T-helper 1 cell treated with Interleukin-12 subunit alpha and Interleukin-12 subunit beta and Interleukin-4 antibody, amounts not matched to agents 30 μg/mL and 1 μg/mL, for 36 hours (primary cell): Measurements from ENCODE around the gene DTL.
"Not testable (repeated sequence)": the region's sequence is repeated elsewhere in the genome, so short reads cannot be mapped to it uniquely, and the experiment has no call there.

ENCODE experiments used
- H3K27ac Mint-ChIP-seq: one replicate; pipeline ENCODE4 v1.8.0; 2021; ENCODE audit warnings: mild to moderate bottlenecking, mixed read lengths
- H3K27me3 Mint-ChIP-seq: one replicate; pipeline ENCODE4 v1.8.0; 2021; ENCODE audit warnings: low read depth, mixed read lengths
- H3K36me3 Mint-ChIP-seq: one replicate; pipeline ENCODE4 v1.8.0; 2021; ENCODE audit warnings: low read depth, mixed read lengths
- H3K4me1 Mint-ChIP-seq: one replicate; pipeline ENCODE4 v1.8.0; 2021; ENCODE audit warnings: low read depth, mixed read lengths
- H3K4me3 Mint-ChIP-seq: one replicate; pipeline ENCODE4 v1.8.0; 2021; ENCODE audit warnings: mild to moderate bottlenecking, moderate library complexity, mixed read lengths
- H3K9me3 Mint-ChIP-seq: one replicate; pipeline ENCODE4 v1.8.0; 2021; ENCODE audit warnings: mixed read lengths

Gene DTL

GRCh38 chr1:212035123-212035834, at the start of gene DTL, which contains the start of gene INTS7:
Gene DTL, plus strand, starts transcription at chr1:212035748. Its CDS starts 143 bp downstream, at chr1:212035891.
Gene INTS7, minus strand, starts transcription at chr1:212035557. Its CDS starts 120 bp downstream, at chr1:212035437.
- Mint-ChIP-seq H3K27ac (peak within 1 kb of the TSS; percentile 90), H3K36me3 (peaks cover 18% of the 10 kb centered on the region), H3K4me1 (peaks cover 56% of the 10 kb centered on the region), H3K9me3 (no peaks in the 10 kb centered on the region), H3K4me3 (peak within 1 kb of the TSS; percentile 86), H3K27me3 (no peaks in the 10 kb centered on the region)

- no peak overlapping the region for H3K27ac Mint-ChIP-seq
Measured at GRCh38 chr1:211986628-211987254, 48.8 kb upstream of the DTL start.

GRCh38 chr1:211991695-211992094, 43.9 kb upstream of the DTL start:
- Mint-ChIP-seq H3K27me3 (no peaks in the 10 kb centered on the region), H3K4me3 (no peak overlapping the region), H3K36me3 (peaks cover 21% of the 10 kb centered on the region), H3K4me1 (no peaks in the 10 kb centered on the region), H3K27ac (no peak overlapping the region), H3K9me3 (no peaks in the 10 kb centered on the region)

More at GRCh38 chr1:211986628-211987254, 48.8 kb upstream of the DTL start:
- Mint-ChIP-seq H3K4me1 (no peaks in the 10 kb centered on the region), H3K4me3 (no peak overlapping the region), H3K36me3 (peaks cover 21% of the 10 kb centered on the region), H3K9me3 (no peaks in the 10 kb centered on the region), H3K27me3 (no peaks in the 10 kb centered on the region)

GRCh38 chr1:211997426-211997825, 38.1 kb upstream of the DTL start:
- not testable (repeated sequence) for H3K9me3 Mint-ChIP-seq, H3K27ac Mint-ChIP-seq

GRCh38 chr1:212002536-212002935, 33.0 kb upstream of the DTL start:
- peaks cover 5% of the 10 kb centered on the region for H3K4me1 Mint-ChIP-seq
- H3K27me3 Mint-ChIP-seq = no peaks in the 10 kb centered on the region
- H3K27ac Mint-ChIP-seq = no peak overlapping the region
- peaks cover 30% of the 10 kb centered on the region for H3K36me3 Mint-ChIP-seq
- H3K9me3 Mint-ChIP-seq = no peaks in the 10 kb centered on the region
- H3K4me3 Mint-ChIP-seq = no peak overlapping the region

More at GRCh38 chr1:211997426-211997825, 38.1 kb upstream of the DTL start:
- peaks cover 35% of the 10 kb centered on the region for H3K36me3 Mint-ChIP-seq
- H3K27me3 Mint-ChIP-seq, H3K4me1 Mint-ChIP-seq, H3K4me3 Mint-ChIP-seq: not testable (repeated sequence)

GRCh38 chr1:212004895-212005608, 30.5 kb upstream of the DTL start:
- Mint-ChIP-seq H3K27me3 (no peaks in the 10 kb centered on the region), H3K4me3 (no peak overlapping the region), H3K9me3 (no peaks in the 10 kb centered on the region), H3K36me3 (peaks cover 37% of the 10 kb centered on the region), H3K4me1 (peaks cover 8% of the 10 kb centered on the region), H3K27ac (no peak overlapping the region)

GRCh38 chr1:212007178-212007577, 28.4 kb upstream of the DTL start:
- peaks cover 11% of the 10 kb centered on the region for H3K4me1 Mint-ChIP-seq
- H3K9me3 Mint-ChIP-seq = no peaks in the 10 kb centered on the region
- no peaks in the 10 kb centered on the region for H3K27me3 Mint-ChIP-seq
- peaks cover 33% of the 10 kb centered on the region for H3K36me3 Mint-ChIP-seq
- no peak overlapping the region for H3K27ac Mint-ChIP-seq
- no peak overlapping the region for H3K4me3 Mint-ChIP-seq

- Mint-ChIP-seq H3K4me1 (peaks cover 11% of the 10 kb centered on the region), H3K36me3 (peaks cover 30% of the 10 kb centered on the region), H3K4me3 (no peak overlapping the region)
Measured at GRCh38 chr1:212007886-212008285, 27.7 kb upstream of the DTL start.

GRCh38 chr1:212009561-212009960, 26.0 kb upstream of the DTL start:
- Mint-ChIP-seq H3K4me1 (peaks cover 8% of the 10 kb centered on the region), H3K9me3 (no peaks in the 10 kb centered on the region), H3K27me3 (no peaks in the 10 kb centered on the region), H3K4me3 (no peak overlapping the region), H3K36me3 (peaks cover 30% of the 10 kb centered on the region), H3K27ac (no peak overlapping the region)

More at GRCh38 chr1:212007886-212008285, 27.7 kb upstream of the DTL start:
- no peaks in the 10 kb centered on the region for H3K9me3 Mint-ChIP-seq
- H3K27ac Mint-ChIP-seq = no peak overlapping the region
- no peaks in the 10 kb centered on the region for H3K27me3 Mint-ChIP-seq

- Mint-ChIP-seq H3K9me3 (no peaks in the 10 kb centered on the region), H3K4me3 (no peak overlapping the region), H3K27ac (no peak overlapping the region)
Measured at GRCh38 chr1:212010004-212010403, 25.5 kb upstream of the DTL start.

GRCh38 chr1:212012034-212012740, 23.4 kb upstream of the DTL start:
- peaks cover 8% of the 10 kb centered on the region for H3K4me1 Mint-ChIP-seq
- H3K27me3 Mint-ChIP-seq = no peaks in the 10 kb centered on the region
- no peak overlapping the region for H3K4me3 Mint-ChIP-seq
- no peaks in the 10 kb centered on the region for H3K9me3 Mint-ChIP-seq
- no peak overlapping the region for H3K27ac Mint-ChIP-seq
- H3K36me3 Mint-ChIP-seq = peaks cover 33% of the 10 kb centered on the region

More at GRCh38 chr1:212010004-212010403, 25.5 kb upstream of the DTL start:
- Mint-ChIP-seq H3K36me3 (peaks cover 26% of the 10 kb centered on the region), H3K4me1 (peaks cover 6% of the 10 kb centered on the region), H3K27me3 (no peaks in the 10 kb centered on the region)

GRCh38 chr1:212013672-212014071, 21.9 kb upstream of the DTL start:
- Mint-ChIP-seq H3K27me3 (no peaks in the 10 kb centered on the region), H3K27ac (no peak overlapping the region), H3K4me1 (peaks cover 8% of the 10 kb centered on the region), H3K9me3 (no peaks in the 10 kb centered on the region), H3K4me3 (no peak overlapping the region), H3K36me3 (peaks cover 30% of the 10 kb centered on the region)

GRCh38 chr1:212020975-212021374, 14.6 kb upstream of the DTL start:
- no peak overlapping the region for H3K27ac Mint-ChIP-seq
- peaks cover 35% of the 10 kb centered on the region for H3K36me3 Mint-ChIP-seq
- no peak overlapping the region for H3K4me3 Mint-ChIP-seq
- peaks cover 7% of the 10 kb centered on the region for H3K9me3 Mint-ChIP-seq
- H3K4me1 Mint-ChIP-seq = peaks cover 8% of the 10 kb centered on the region
- no peaks in the 10 kb centered on the region for H3K27me3 Mint-ChIP-seq

- Mint-ChIP-seq H3K4me3 (no peak overlapping the region), H3K36me3 (peaks cover 31% of the 10 kb centered on the region), H3K4me1 (peaks cover 11% of the 10 kb centered on the region), H3K27me3 (no peaks in the 10 kb centered on the region), H3K9me3 (peaks cover 7% of the 10 kb centered on the region), H3K27ac (no peak overlapping the region)
Measured at GRCh38 chr1:212021563-212021962, 14.0 kb upstream of the DTL start.
